Kidney epithelial cell (primary cell): ENCODE results near the gene IDH1. TPM values are rescaled to one million over a fixed set of nuclear protein-coding genes. Genes with fewer than 3 reads are reported as not detected.
"Not testable (repeated sequence)": the region's sequence is repeated elsewhere in the genome, so short reads cannot be mapped to it uniquely, and the experiment has no call there.

ENCODE experiments used
- DNase-seq: peaks from one replicate; pipeline ENCODE4 v3.0.0-alpha.2; 2010; ENCODE audit warnings: low read depth
- H3K27me3 ChIP-seq: 2 replicates; pipeline ENCODE4 v1.6.0; 2011; ENCODE audit warnings: low read length; ENCODE audit not compliant: control insufficient read depth, insufficient read depth
- H3K36me3 ChIP-seq: 2 replicates; pipeline ENCODE4 v1.5.1; 2011; ENCODE audit warnings: low read length; ENCODE audit not compliant: control insufficient read depth, insufficient read depth
- H3K4me3 ChIP-seq: 2 replicates; pipeline ENCODE4 v1.5.1; 2011; ENCODE audit warnings: low read depth, mild to moderate bottlenecking, control low read depth, low read length
- CTCF ChIP-seq: IDR thresholded peaks from 2 replicates; pipeline ENCODE4 v1.5.1; 2011; ENCODE audit warnings: mild to moderate bottlenecking, moderate library complexity, low read length, control low read depth, inconsistent platforms; ENCODE audit not compliant: insufficient read depth, poor library complexity, severe bottlenecking
- total RNA-seq: library from RNA; depleted of rRNA; stranded (reverse); fragments of >200 nt; gene quantifications from 2 replicates; pipeline ENCODE4 v1.2.3, GENCODE V29; 2015

Gene IDH1
- total RNA-seq, 1 donor from 2014 or later = 108 TPM

GRCh38 chr2:208224802-208225201 lies 30.1 kb downstream of the IDH1 start:
- no peak overlapping the region for H3K4me3 ChIP-seq
- no peaks in the 10 kb centered on the region for H3K36me3 ChIP-seq
- no peak for TF ChIP-seq CTCF
- no peak for DNase-seq
- no peaks in the 10 kb centered on the region for H3K27me3 ChIP-seq

- TF ChIP-seq CTCF = no peak
- DNase-seq = no peak
- no peaks in the 10 kb centered on the region for H3K27me3 ChIP-seq
- no peaks in the 10 kb centered on the region for H3K36me3 ChIP-seq
- H3K4me3 ChIP-seq = no peak overlapping the region
Measured at GRCh38 chr2:208222351-208222750, 32.5 kb downstream of the IDH1 start.

DNA sequence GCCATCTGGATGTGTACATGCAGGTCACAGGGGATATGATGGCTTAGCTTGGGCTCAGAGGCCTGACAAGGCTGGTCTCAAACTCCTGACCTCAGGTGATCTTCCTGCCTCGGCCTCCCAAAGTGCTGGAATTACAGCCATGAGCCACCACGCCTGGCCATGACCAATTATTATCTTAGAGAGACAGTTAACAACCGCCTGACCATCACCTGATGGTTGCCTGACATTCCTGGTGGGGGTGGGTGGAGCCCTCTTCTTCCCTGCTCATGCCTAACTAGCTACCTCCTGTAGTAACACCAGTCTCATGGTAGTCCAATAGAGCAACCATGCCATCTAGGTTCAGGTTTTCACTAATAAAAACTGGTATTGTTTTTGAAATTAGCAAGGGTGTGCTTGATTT lies 33.0 kb downstream of the IDH1 start:
- not testable (repeated sequence) for DNase-seq, H3K4me3 ChIP-seq, H3K36me3 ChIP-seq, H3K27me3 ChIP-seq

- DNase-seq = no peak
- Histone ChIP-seq H3K4me3 (no peak overlapping the region), H3K36me3 (no peaks in the 10 kb centered on the region), H3K27me3 (no peaks in the 10 kb centered on the region)
- no peak for TF ChIP-seq CTCF
Measured at GRCh38 chr2:208210688-208211451, 44.0 kb downstream of the IDH1 start.

GRCh38 chr2:208208335-208209085 lies 46.4 kb downstream of the IDH1 start:
- Histone ChIP-seq H3K4me3 (no peak overlapping the region), H3K36me3 (no peaks in the 10 kb centered on the region), H3K27me3 (no peaks in the 10 kb centered on the region)
- no peak for TF ChIP-seq CTCF
- DNase-seq = no peak

GRCh38 chr2:208207769-208208168 lies 47.1 kb downstream of the IDH1 start:
- Histone ChIP-seq H3K4me3 (no peak overlapping the region), H3K36me3 (no peaks in the 10 kb centered on the region)
- TF ChIP-seq CTCF = no peak

More at GRCh38 chr2:208207769-208208168, 47.1 kb downstream of the IDH1 start:
- no peak for DNase-seq
- no peaks in the 10 kb centered on the region for H3K27me3 ChIP-seq
